ENCODE results near the gene EXOC6B.

EXOC6B gene

GRCh38 chr2:72794572-72794971 lies 31.3 kb downstream of the EXOC6B start:
- Histone ChIP-seq H4K20me1 (ENCODE audit: insufficient read depth, low read length) (no peaks in the 10 kb centered on the region), H3K27ac (ENCODE audit: low read length) (no peak overlapping the region), H3K4me3 (ENCODE audit: low read length) (no peak overlapping the region), H3K9ac (ENCODE audit: low read length) (no peak overlapping the region), H3K4me2 (ENCODE audit: low read length) (no peak overlapping the region), H3K79me2 (ENCODE audit: low read length) (no peaks in the 10 kb centered on the region), H3K4me1 (ENCODE audit: low read length) (peaks cover 12% of the 10 kb centered on the region), H2AFZ (ENCODE audit: low read depth, low read length) (no peak overlapping the region), H3K9me3 (ENCODE audit: insufficient read depth, low read length) (no peaks in the 10 kb centered on the region), H3K27me3 (ENCODE audit: low read depth, low read length) (no peaks in the 10 kb centered on the region), H3K36me3 (replicated peaks; ENCODE audit: low read depth, low read length) (no peaks in the 10 kb centered on the region)
- TF ChIP-seq CTCF (IDR thresholded peaks at IDR 0.05; ENCODE audit: low read depth, low read length) (no peak), EZH2phosphoT487 (IDR thresholded peaks at IDR 0.05; ENCODE audit: low read depth) (no peak)

DNA sequence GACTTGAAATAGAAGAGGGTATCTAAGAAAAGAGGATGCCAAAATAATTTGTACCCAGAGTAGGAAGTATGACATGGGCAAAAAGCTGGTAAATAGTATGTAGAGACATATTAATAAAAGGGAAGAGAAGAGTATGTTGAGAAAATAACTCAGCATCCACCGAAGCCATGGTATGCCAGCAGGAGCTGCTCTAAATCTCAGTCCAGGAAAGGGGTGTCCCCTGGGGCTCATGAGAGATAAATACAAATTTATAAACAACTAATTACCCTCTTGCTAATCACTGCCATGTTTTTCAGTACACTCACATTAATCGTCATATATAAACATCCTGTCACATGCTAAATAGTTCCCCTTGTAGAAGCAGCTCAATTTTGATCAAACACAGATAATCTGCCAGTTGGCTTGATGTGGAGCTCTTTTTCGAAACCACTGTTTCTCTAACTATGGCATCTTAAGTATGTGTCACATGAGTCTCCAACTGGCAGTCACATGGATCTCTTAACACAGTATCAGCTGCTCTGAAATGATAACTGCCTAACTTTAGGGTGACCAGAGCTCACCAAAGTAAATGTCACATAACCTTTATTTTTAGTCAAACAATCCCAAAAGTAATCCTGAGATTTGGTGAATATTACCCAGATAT lies 31.9 kb downstream of the EXOC6B start:
- H4K20me1 ChIP-seq (ENCODE audit: insufficient read depth, low read length): no peaks in the 10 kb centered on the region
- no peak overlapping the region for H3K27ac ChIP-seq (ENCODE audit: low read length)
- no peak overlapping the region for H3K4me3 ChIP-seq (ENCODE audit: low read length)
- no peaks in the 10 kb centered on the region for H3K79me2 ChIP-seq (ENCODE audit: low read length)
- H3K4me2 ChIP-seq (ENCODE audit: low read length): no peak overlapping the region
- no peak overlapping the region for H2AFZ ChIP-seq (ENCODE audit: low read depth, low read length)
- H3K9me3 ChIP-seq (ENCODE audit: insufficient read depth, low read length): no peaks in the 10 kb centered on the region
- no peaks in the 10 kb centered on the region for H3K27me3 ChIP-seq (ENCODE audit: low read depth, low read length)
- peaks cover 12% of the 10 kb centered on the region for H3K4me1 ChIP-seq (ENCODE audit: low read length)
- no peak overlapping the region for H3K9ac ChIP-seq (ENCODE audit: low read length)
- no peaks in the 10 kb centered on the region for H3K36me3 ChIP-seq (replicated peaks; ENCODE audit: low read depth, low read length)
- no peak for TF ChIP-seq CTCF (IDR thresholded peaks at IDR 0.05; ENCODE audit: low read depth, low read length)
- no peak for TF ChIP-seq EZH2phosphoT487 (IDR thresholded peaks at IDR 0.05; ENCODE audit: low read depth)

- TF ChIP-seq CTCF (IDR thresholded peaks at IDR 0.05; ENCODE audit: low read depth, low read length) (no peak), EZH2phosphoT487 (IDR thresholded peaks at IDR 0.05; ENCODE audit: low read depth) (no peak)
- no peak overlapping the region for H2AFZ ChIP-seq (ENCODE audit: low read depth, low read length)
- no peak overlapping the region for H3K27ac ChIP-seq (ENCODE audit: low read length)
- H3K4me3 ChIP-seq (ENCODE audit: low read length): no peak overlapping the region
- no peaks in the 10 kb centered on the region for H3K36me3 ChIP-seq (replicated peaks; ENCODE audit: low read depth, low read length)
- H3K79me2 ChIP-seq (ENCODE audit: low read length): no peaks in the 10 kb centered on the region
- H3K9ac ChIP-seq (ENCODE audit: low read length): no peak overlapping the region
- H3K4me2 ChIP-seq (ENCODE audit: low read length): no peak overlapping the region
- H4K20me1 ChIP-seq (ENCODE audit: insufficient read depth, low read length): no peaks in the 10 kb centered on the region
- no peaks in the 10 kb centered on the region for H3K9me3 ChIP-seq (ENCODE audit: insufficient read depth, low read length)
- H3K27me3 ChIP-seq (ENCODE audit: low read depth, low read length): no peaks in the 10 kb centered on the region
- no peaks in the 10 kb centered on the region for H3K4me1 ChIP-seq (ENCODE audit: low read length)
These were observed 36.6 kb downstream of the EXOC6B start for GRCh38 chr2:72789241-72789640.

DNA sequence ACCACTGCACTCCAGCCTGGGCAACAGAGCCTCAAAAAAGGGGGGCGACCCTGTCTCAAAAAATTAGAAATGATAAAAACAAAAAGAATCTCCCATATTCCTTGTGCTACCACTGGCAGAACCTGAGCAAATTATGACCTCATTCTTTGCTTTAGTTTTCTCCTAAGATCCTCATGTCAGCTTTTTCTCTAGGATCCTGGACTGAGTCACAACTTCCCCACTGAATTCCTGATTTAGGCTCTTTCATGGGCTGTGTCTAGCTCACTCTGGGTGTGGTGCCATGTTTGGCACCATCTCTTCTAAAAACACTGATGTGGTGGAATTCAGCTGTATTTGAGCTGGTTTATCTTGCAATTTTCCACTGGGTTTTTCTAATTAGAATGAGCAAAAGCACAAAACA lies 37.1 kb downstream of the EXOC6B start:
- TF ChIP-seq CTCF (IDR thresholded peaks at IDR 0.05; ENCODE audit: low read depth, low read length) (no peak), EZH2phosphoT487 (IDR thresholded peaks at IDR 0.05; ENCODE audit: low read depth) (no peak)
- Histone ChIP-seq H3K4me3 (ENCODE audit: low read length) (no peak overlapping the region), H4K20me1 (ENCODE audit: insufficient read depth, low read length) (no peaks in the 10 kb centered on the region), H3K4me2 (ENCODE audit: low read length) (no peak overlapping the region), H3K36me3 (replicated peaks; ENCODE audit: low read depth, low read length) (no peaks in the 10 kb centered on the region), H3K27ac (ENCODE audit: low read length) (no peak overlapping the region), H3K27me3 (ENCODE audit: low read depth, low read length) (no peaks in the 10 kb centered on the region), H3K79me2 (ENCODE audit: low read length) (no peaks in the 10 kb centered on the region), H2AFZ (ENCODE audit: low read depth, low read length) (no peak overlapping the region), H3K9ac (ENCODE audit: low read length) (no peak overlapping the region), H3K9me3 (ENCODE audit: insufficient read depth, low read length) (no peaks in the 10 kb centered on the region), H3K4me1 (ENCODE audit: low read length) (no peaks in the 10 kb centered on the region)
